Activated naive CD4-positive, alpha-beta T cell treated with anti-CD3 and anti-CD28 coated beads, Interleukin-2, amount 50 U/mL, for 72 hours (primary cell): ENCODE results near the gene SPATA3. TPM values are rescaled to one million over a fixed set of nuclear protein-coding genes. Genes with fewer than 3 reads are reported as not detected.

ENCODE experiments used
- ATAC-seq, 2 donors: fragments of 150-1000 bp; cut with Tn5 transposase; 2 replicates each; pipeline ENCODE4 v1.10.0; 2021; ENCODE audit warnings: mild to moderate bottlenecking in 2 of 2, moderate library complexity in 2 of 2
- DNase-seq, 2 donors: peaks; one replicate each; pipeline ENCODE4 v3.0.0; 2021 to 2022; ENCODE audit warnings: low spot score in 2 of 2
- H3K27ac Mint-ChIP-seq, 2 donors: one replicate each; pipeline ENCODE4 v1.8.0; 2022; ENCODE audit warnings: mild to moderate bottlenecking in 2 of 2, mixed read lengths in 2 of 2
- H3K36me3 Mint-ChIP-seq, 2 donors: one replicate each; pipeline ENCODE4 v1.8.0; 2022; ENCODE audit warnings: mixed read lengths in 2 of 2
- H3K9me3 Mint-ChIP-seq, 2 donors: one replicate each; pipeline ENCODE4 v1.8.0; 2022; ENCODE audit warnings: mixed read lengths in 2 of 2
- total RNA-seq, 2 donors: library from RNA; stranded (reverse); gene quantifications; one replicate each; pipeline ENCODE4 v1.2.3, GENCODE V29; 2022

Gene SPATA3
- total RNA-seq, 2 donors from 2014 or later, result 0.84 to 2.9 TPM

GRCh38 chr2:231047923-231048915, 52.3 kb downstream of the SPATA3 start:
- H3K9me3 Mint-ChIP-seq, result no peaks in the 10 kb centered on the region
- H3K36me3 Mint-ChIP-seq, result no peaks in the 10 kb centered on the region
- DNase-seq (no peak), ATAC-seq (no peak)
- H3K27ac Mint-ChIP-seq, result no peak overlapping the region

- DNase-seq (no peak), ATAC-seq (no peak)
- no peak overlapping the region for H3K27ac Mint-ChIP-seq
- H3K9me3 Mint-ChIP-seq, result no peaks in the 10 kb centered on the region
- no peaks in the 10 kb centered on the region for H3K36me3 Mint-ChIP-seq
Measured at GRCh38 chr2:231049286-231050017, 53.5 kb downstream of the SPATA3 start.

- no peak for ATAC-seq
Measured at GRCh38 chr2:231050018-231050901, 54.3 kb downstream of the SPATA3 start.

GRCh38 chr2:231051116-231051515, 55.2 kb downstream of the SPATA3 start:
- ATAC-seq (no peak), DNase-seq (no peak)
- H3K27ac Mint-ChIP-seq, result no peak overlapping the region
- H3K36me3 Mint-ChIP-seq, result no peaks in the 10 kb centered on the region
- no peaks in the 10 kb centered on the region for H3K9me3 Mint-ChIP-seq

More at GRCh38 chr2:231050018-231050901, 54.3 kb downstream of the SPATA3 start:
- DNase-seq, result no peak
- Mint-ChIP-seq H3K9me3 (no peaks in the 10 kb centered on the region), H3K36me3 (no peaks in the 10 kb centered on the region), H3K27ac (no peak overlapping the region)

- ATAC-seq (peak; percentile 82 to 84), DNase-seq (peak; percentile 85 to 88)
- Mint-ChIP-seq H3K27ac (peak overlapping the region; percentile 37 to 58), H3K36me3 (peaks cover 0 to 7% of the 10 kb centered on the region in 2 donors), H3K9me3 (no peaks in the 10 kb centered on the region)
Measured at GRCh38 chr2:231052494-231053451, 56.9 kb downstream of the SPATA3 start.

- Mint-ChIP-seq H3K9me3 (no peaks in the 10 kb centered on the region), H3K36me3 (peaks cover 0 to 11% of the 10 kb centered on the region in 2 donors), H3K27ac (peak overlapping the region in 1 of 2 donors; percentile 58)
- ATAC-seq, result no peak
- no peak for DNase-seq
Measured at GRCh38 chr2:231053846-231054245, 57.9 kb downstream of the SPATA3 start.

- Mint-ChIP-seq H3K9me3 (no peaks in the 10 kb centered on the region), H3K27ac (peak within 1 kb of the TSS; percentile 98 to 100), H3K36me3 (peaks cover 3 to 13% of the 10 kb centered on the region in 2 donors)
- peak; percentile 93 to 94 for DNase-seq
- peak; percentile 77 to 85 for ATAC-seq
Measured at GRCh38 chr2:231056453-231057416, 60.8 kb downstream of the SPATA3 start, which contains the start of gene PSMD1. Gene PSMD1 (plus strand): TSS chr2:231056867. CDS start chr2:231057026, 159 bp downstream.

GRCh38 chr2:231057590-231057989, 61.7 kb downstream of the SPATA3 start:
- no peak for DNase-seq
- Mint-ChIP-seq H3K9me3 (no peaks in the 10 kb centered on the region), H3K27ac (peak overlapping the region; percentile 91 to 98), H3K36me3 (peaks cover 8 to 13% of the 10 kb centered on the region in 2 donors)
- no peak for ATAC-seq

Other genes with a start within 250 kb of the SPATA3 start
- 10 to 100 TPM; 18.4 to 90.2 TPM for gene ITM2C, start 131.2 kb upstream of the SPATA3 start, total RNA-seq
- gene GPR55, start 70.9 kb upstream of the SPATA3 start, total RNA-seq, result 10 to 100 TPM in 1 of 2 donors, 1 to 10 TPM in 1; 2.6 to 12.1 TPM
- 1 to 10 TPM in 1 of 2 donors, under 1 TPM in 1; 0.18 to 5.7 TPM for gene C2orf72, start 41.4 kb downstream of the SPATA3 start, total RNA-seq
- gene PSMD1, start 60.7 kb downstream of the SPATA3 start, total RNA-seq, result 100 to 1,000 TPM in 1 of 2 donors, 10 to 100 TPM in 1; 99.7 to 105 TPM
- gene HTR2B, start 128.9 kb downstream of the SPATA3 start, total RNA-seq, result not detected
- 1 to 10 TPM; 2.0 to 4.0 TPM for gene ARMC9, start 202.5 kb downstream of the SPATA3 start, total RNA-seq